HPDE6-E6E7 (cell line): ENCODE data around the gene SSTR3.

Experiments
- DNase-seq: peaks from one replicate; pipeline ENCODE4 v3.0.0; 2011; ENCODE audit warnings: missing footprints; ENCODE audit errors: extremely low spot score

The SSTR3 gene

DNA sequence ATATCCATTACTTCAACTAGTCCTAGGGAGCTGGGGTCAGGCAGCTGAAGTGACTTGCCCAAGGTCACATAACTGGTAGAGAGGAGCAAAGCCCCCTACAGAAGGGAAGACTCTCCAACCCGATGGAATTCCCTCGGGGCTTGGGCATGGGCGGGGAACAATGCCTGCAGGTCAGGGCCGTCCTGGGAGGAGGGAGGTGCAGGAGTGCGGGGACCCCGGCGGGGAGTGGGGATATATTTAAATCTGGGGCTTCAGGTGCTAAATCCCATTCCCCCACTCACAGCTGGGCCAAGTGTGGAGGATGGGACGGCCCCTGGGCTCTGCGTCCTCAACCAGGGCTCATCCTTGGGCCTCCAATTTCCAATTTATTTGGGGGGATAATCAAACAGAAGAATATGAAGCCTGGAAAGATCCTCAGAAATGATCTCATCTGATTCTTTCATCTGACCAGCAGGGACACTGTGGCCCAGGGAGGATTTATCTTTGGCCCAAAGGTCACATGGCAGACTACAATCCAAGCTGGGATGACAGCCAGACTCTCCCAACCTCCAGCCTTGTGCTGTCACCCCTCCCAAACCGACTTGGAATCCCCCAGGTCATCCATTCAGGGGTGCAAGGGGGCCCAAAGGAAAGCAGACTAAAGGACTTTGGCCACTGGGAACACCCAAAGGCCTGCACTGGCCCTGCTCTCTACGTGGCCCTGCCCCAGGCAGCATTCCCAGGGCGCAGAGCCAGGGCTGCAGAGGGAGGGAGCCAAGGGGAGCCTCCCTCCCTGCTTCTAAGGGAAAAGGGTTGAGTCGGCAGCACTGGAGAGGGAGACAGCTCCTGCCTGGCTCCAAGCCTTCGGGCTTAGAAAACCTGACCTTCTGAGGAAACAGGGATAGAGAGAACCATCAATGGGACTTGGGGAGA lies 15.5 kb downstream of the SSTR3 start:
- DNase-seq = no peak

DNA sequence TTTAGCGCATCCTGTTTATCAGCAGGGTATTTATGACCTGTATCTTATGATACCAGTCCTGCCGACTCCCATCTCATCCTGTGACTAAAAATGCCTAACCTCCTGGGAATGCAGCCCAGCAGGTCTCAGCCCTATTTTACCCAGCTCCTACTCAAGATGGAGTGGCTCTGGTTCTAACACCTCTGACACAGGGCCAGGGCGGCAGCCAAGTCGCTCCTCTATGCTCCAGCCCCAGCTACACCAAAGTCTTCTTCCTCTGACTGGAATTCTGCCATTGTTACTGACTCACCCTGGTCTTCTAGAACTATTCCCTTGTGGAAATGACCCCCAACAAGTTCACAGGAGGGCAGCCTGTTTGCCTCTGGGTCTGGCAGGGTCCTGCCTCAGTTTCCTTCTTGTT lies 16.4 kb downstream of the SSTR3 start:
- no peak for DNase-seq

DNA sequence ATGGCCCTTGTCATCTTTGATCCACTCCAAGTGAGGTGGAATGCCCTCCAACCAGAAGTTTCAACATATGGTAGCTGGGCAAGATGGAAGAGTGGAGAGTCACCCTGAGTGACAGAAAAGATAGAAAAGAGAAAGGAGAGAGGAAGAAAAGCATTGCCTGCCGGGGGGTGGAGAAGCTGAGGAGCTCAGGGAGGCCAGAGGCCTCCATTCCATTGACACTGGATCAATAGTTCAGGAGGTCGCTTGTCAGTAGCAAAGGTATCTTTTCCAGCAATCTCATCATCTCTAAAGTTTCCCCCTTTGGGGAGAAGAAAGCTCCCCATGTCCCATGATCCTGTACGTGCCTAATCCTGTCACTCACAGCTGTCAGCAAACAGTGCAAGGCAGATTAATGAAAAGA lies 17.5 kb downstream of the SSTR3 start:
- DNase-seq = no peak

DNA sequence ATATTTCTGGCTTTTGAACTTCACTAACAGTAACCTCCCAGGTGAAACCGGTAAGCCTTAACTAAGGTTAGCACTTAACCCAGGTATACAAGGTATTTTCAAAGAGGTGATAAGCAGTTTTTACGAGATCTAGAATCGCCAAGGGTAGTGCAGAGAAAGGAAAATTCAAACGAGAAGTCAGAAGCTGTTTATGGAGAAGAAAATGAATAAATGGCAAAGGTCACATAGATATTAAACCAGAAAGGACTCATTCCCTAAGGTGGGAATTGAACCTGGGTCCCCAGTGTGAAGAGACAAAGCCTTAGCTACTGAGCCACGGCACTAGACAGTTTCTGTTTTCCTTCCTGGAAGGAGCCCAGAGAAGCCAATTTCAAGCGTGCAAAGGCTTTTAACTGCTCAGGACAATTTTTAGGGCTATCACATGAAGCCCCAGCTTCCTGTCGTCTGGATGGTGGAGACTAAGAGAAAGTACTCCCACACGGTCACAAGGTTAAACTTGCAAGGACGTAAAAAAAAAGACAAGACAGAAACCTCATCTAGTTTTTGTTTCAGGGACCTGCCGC lies 18.6 kb downstream of the SSTR3 start:
- no peak for DNase-seq

GRCh38 chr22:37192741-37193140 lies 19.5 kb downstream of the SSTR3 start:
- no peak for DNase-seq

- no peak for DNase-seq
Observed at GRCh38 chr22:37192204-37192603, 20.1 kb downstream of the SSTR3 start.

DNA sequence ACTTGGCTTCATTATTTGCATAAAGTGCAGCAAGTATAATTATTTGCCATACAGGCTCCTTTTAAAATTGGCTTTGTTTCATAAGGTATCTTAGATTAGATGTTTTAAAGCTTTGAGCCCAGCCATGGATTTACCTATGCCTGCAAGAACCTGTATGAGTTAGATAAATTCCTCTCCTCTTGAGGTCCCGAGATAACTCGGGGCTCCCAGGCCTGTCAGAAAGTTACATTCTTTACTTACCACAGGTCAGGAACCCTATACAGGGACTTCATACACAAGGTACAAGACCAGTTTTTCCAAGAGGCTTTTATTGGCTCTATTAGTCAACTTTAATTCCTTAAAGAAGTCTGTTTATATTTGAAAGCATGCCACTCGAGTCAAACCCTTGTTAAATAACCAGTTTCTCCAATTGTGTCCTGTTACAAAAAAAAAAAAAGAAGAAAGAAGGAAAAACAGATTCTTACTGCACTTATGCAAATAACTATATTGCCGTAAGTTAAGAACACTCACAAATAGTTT lies 22.0 kb downstream of the SSTR3 start:
- DNase-seq = no peak

DNA sequence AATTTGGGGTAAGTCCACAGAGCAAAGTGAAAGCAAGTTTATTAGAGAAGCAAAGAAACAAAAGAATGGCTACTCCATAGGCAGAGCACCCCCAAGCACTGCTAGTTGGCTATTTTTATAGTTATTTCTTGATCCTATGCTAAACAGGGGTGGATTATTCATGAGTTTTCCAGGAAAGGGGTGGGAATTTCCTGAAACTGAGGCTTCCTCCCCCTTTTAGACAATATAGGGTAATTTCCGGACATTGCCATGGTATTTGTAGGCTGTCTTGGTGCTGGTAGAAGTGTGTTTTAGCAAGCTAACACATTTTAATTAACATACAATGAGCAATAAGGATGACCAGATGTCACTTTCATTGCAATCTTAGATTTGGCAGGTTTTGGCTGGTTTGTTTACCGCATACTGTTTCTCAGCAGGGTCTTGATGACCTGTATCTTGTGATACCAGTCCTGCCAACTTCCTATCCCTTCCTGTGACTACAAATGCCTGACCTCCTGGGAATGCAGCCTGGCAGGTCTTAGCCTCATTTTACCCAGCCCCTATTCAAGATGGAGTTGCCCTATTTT lies 23.3 kb downstream of the SSTR3 start:
- DNase-seq = no peak

- DNase-seq = no peak
Observed at GRCh38 chr22:37187891-37188761, 24.2 kb downstream of the SSTR3 start, which contains the start of gene C1QTNF6. TSS of gene C1QTNF6 (minus strand) at chr22:37188247. CDS start at chr22:37188213, 34 bp downstream.

GRCh38 chr22:37187552-37187890 lies 24.8 kb downstream of the SSTR3 start:
- no peak for DNase-seq

GRCh38 chr22:37186997-37187522 lies 25.2 kb downstream of the SSTR3 start:
- DNase-seq = no peak

DNA sequence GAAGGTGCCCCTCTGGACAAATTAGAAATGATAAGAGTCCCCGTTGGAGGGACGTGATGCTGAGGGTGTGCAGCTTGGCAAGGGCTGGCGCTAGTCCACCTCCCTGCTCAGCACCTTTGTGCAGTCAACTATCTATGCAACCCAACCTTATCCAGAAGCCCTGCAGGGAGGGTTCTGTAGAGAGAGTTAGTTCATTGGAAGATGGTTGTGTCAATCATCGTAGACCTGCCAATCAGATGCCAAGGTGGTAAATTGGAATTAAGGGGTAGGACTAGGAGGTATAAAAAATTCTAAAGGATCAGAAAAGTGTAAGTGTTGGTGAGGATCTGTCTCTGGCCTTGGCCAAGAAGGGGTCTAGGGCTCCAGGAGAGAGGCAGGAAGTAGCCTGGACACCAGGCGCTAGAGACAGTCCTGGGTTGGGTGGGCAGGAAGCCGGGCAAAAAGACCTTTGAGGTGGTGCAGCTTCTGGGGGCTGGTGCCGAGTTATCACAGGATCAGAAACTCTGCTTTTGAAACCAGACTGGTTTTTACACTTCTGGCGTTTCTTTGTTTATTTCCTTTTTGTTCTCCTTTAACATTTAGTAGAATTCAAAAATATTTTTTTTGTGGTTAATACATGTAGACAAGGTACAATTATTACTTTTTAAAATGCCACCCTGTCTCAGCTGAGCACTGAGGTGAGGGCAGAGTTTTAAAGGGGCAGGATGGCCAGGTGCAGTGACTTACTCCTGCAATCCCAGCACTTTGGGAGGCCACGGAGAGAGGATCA lies 25.9 kb downstream of the SSTR3 start:
- DNase-seq = no peak

- no peak for DNase-seq
Observed at GRCh38 chr22:37185646-37186227, 26.5 kb downstream of the SSTR3 start.

DNA sequence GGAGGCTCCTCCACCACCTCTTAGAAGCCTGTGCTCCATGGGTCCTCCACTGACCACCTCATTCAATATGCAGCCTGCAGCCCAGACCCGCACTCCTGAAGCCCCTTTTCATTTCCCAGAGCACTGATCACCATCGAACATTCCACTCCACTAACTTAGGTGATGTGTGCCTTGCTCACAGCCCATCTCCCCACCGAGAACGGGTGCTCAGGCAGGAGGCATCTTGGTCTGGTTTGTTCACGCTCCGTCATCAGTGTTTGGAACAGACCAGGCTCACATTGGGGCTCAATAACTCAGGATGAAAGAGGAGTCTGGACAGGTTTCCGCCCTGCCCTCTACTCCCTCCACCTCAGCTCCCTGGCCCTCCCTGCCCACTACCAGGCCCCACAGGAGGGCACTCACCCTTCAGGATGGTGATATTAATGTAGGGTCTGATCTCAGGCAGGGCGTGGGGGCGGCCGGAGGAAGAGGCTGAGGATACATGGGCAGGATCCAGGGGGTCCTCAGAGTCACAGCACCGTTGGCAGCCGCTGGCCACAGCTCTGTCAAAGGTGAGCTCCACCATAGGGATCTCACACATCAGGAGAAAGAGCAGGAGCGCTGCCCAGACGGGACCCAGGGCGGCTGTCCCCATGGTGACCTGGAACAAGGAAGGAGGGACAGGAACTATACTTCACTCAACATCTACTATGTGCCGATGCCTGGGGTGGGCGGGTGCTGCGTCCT lies 27.3 kb downstream of the SSTR3 start:
- no peak for DNase-seq

DNA sequence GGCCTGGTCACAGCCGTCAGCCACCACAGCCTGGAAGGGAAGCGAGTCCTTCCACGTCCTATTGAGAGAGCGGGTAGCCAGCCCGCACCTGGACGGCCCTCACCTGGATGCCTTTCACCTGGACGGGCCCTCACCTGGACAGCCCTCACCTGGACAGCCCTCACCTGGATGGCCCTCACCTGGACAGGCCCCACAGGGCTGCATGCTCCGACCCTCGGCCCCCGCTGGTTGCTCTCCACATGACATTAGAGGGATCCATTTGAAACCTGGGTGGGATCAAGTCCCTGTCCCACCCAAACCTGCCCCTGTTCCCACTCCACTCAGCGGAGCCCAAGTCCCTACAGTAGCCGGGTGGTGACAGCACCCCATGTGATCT lies 27.9 kb downstream of the SSTR3 start:
- DNase-seq = no peak

DNA sequence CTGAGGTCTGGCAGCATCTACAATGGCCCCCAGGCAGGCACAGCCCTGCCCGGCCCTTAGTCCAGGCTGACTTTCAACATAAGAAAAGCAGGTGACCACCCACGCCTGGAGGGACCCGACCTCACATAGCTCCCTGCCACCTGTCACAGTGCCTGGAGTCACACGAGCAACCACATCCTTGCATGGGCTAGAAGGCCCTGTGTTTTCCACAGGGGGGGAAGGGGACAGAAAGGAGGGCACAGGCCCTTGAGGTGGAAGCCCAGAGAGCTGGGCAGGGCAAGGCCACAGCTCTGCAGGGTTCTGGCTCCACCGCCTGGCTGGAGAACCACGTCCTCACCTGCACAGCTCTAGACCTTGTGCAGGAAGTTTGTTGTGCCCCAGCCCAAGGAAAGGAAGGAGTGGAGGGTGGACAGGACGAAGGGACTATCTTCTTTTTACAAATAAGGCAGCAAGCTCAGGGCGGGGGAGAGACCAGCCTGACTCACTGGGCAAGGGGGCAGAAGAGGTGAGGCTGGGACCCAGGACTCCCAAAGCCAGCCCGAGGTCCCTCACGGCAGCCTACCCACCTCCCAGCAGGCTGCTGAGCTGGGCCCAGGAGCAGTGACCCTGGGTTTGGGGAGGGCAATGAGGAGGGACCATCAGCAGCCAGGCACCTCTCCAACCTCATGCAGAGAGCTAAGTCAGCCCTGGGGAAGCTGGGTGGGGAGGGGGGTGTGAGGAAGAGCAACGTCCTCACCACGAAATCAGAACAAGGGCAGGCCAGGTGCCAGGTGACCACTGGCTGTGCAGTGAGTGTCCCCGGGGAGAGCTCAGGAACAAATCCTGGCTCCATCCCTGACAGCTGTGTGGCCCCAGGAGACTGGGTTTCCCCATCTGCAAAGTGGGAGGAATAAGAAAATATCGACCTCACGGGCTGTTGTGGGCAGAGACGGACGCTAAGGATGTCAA lies 28.6 kb downstream of the SSTR3 start:
- DNase-seq = no peak

DNA sequence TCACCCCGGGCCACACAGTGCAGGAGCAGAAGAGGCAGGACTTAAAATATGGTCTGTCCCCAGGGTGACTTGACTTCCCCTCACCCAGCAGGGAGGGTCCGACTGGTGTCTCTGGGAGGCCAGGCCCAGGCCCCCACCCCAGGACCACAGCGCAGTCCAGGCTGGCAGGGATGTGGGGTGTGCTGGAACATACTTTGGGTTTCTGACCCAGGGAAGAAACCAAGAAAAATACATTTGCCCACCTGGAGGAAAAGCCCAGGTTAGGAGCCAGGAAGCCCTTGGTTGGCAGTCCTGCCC lies 29.4 kb downstream of the SSTR3 start:
- DNase-seq = no peak

- DNase-seq = no peak
Observed at GRCh38 chr22:37182101-37182948, 30.0 kb downstream of the SSTR3 start.
